ENCODE measurements around the gene DLX1. TPM values are rescaled to one million over a fixed set of nuclear protein-coding genes. Genes with fewer than 3 reads are reported as not detected.

DLX1 gene
- 0.26 TPM in 1 of 2 replicates, not detected in the other for total RNA-seq (2014; rRNA removed; shearing (Covaris generic))

DNA sequence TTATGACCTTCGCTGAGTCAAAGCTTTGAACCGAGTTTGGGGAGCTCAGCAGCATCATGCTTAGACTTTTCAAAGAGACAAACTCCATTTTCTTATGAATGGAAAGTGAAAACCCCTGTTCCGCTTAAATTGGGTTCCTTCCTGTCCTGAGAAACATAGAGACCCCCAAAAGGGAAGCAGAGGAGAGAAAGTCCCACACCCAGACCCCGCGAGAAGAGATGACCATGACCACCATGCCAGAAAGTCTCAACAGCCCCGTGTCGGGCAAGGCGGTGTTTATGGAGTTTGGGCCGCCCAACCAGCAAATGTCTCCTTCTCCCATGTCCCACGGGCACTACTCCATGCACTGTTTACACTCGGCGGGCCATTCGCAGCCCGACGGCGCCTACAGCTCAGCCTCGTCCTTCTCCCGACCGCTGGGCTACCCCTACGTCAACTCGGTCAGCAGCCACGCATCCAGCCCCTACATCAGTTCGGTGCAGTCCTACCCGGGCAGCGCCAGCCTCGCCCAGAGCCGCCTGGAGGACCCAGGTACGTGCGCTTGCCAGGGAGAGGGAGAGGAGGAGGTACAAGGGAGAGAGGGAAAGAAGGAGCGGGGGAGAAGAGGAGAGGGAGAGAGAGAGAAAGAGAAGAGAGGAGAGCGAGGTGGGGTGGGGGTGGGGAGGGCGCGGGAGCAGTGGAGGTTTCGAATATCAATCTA is at the start of gene DLX1:
Gene DLX1, plus strand, starts transcription at position 48 of the 700 bp plus-strand sequence. Its CDS starts 171 bp downstream, at position 219.
- Histone ChIP-seq H3K4me3 (ENCODE audit: insufficient read depth, low read depth, low read length) (peak within 1 kb of the TSS; percentile 47), H3K36me3 (replicated peaks; ENCODE audit: control insufficient read depth, insufficient read depth, low read length) (no peaks in the 10 kb centered on the region), H3K27me3 (ENCODE audit: control insufficient read depth, insufficient read depth, low read length) (peaks cover 99% of the 10 kb centered on the region)
- peak; percentile 77 for DNase-seq

DNA sequence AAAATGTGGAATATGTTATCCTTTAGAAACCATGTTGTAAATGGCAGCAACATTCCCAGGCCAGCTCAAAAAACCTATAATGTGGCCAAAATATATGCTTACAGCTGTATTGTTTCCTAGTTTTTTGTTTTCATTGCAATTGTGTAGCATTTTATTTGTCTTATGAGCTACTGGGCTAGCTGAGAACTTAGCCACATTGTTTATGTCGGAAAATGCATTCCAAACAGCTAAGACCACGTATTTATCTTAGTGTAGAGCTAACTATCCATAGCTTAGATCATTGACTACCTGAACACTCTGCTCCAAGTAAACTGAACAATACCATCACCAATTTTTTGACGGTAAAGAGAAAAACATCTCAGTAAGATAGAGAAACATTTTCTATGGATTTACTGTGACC is 47.2 kb upstream of the DLX1 start:
- Histone ChIP-seq H3K27me3 (ENCODE audit: control insufficient read depth, insufficient read depth, low read length) (no peaks in the 10 kb centered on the region), H3K36me3 (replicated peaks; ENCODE audit: control insufficient read depth, insufficient read depth, low read length) (no peaks in the 10 kb centered on the region), H3K4me3 (ENCODE audit: insufficient read depth, low read depth, low read length) (no peak overlapping the region)
- no peak for DNase-seq

DNA sequence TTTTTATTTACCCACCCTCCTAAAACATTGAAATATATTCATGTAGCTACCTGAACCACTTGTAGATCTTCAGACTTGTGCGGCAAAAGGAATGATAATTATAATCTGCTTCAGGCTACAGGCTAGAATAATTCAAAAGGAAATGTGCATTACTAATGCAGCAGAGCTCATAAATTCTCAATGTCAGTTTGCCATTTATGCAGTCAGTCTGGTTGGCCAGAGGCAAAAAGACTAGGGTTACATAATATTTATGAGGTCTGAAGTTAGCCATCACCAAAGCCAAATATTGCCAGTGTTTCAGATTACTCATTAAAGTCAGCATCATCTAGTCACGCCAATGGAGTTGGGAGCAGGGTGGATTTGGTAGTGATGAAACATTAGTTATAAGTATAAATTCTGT is 46.7 kb upstream of the DLX1 start:
- no peak for DNase-seq
- Histone ChIP-seq H3K36me3 (replicated peaks; ENCODE audit: control insufficient read depth, insufficient read depth, low read length) (no peaks in the 10 kb centered on the region), H3K4me3 (ENCODE audit: insufficient read depth, low read depth, low read length) (no peak overlapping the region), H3K27me3 (ENCODE audit: control insufficient read depth, insufficient read depth, low read length) (no peaks in the 10 kb centered on the region)

DNA sequence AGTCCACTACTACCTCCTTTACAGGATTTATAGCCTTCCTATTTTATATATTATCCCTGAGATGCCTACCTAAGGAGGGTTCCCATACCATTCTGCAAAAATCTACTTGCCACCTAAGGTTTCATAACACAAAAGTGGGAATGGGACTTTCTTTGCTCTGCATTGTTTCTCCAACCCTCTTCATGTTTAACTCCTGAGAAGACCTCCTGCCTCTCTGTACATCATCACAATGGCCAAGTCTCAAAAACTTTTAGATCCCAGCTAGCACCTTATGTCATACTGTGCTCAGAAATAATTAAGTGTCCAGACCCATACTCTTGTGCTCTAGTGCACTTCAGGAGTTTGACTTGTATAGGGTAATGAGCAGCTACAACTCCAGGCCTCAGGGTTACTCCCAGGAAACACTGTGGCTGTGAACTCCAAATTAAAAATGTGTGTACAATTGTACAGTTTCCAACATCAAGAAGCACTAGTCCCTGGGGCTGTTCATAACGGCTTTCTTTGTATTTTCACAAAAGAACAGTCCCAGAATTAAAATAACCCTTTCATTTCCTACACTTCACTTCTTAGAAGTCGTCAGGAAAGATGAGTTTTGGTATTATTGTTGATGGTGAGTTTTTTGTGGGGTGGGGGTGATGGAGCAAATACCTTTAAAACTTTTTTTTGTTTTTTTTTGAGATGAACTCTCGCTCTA is 46.1 kb upstream of the DLX1 start:
- H3K27me3 ChIP-seq (ENCODE audit: control insufficient read depth, insufficient read depth, low read length): no peaks in the 10 kb centered on the region
- H3K36me3 ChIP-seq (replicated peaks; ENCODE audit: control insufficient read depth, insufficient read depth, low read length): no peaks in the 10 kb centered on the region
- no peak for DNase-seq
- H3K4me3 ChIP-seq (ENCODE audit: insufficient read depth, low read depth, low read length): no peak overlapping the region

DNA sequence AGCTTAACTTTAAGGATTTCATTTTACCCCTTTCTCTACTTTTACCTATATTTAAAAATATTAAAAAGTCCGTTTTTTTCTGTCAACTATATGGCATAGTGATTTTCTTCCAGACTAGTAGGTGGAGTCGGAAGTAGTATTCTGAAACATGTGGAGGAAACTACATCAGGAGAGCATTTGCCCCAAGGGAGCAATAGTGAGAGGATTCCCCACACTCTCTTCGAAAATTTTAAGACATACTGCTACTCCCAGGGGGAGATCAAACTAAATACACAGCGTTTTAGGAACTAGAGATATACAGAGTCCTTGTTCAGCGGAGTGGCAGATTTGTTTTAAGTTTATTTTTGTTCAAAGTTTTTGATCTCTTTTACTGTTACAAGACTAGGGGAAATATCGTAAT is 45.0 kb upstream of the DLX1 start:
- Histone ChIP-seq H3K27me3 (ENCODE audit: control insufficient read depth, insufficient read depth, low read length) (no peaks in the 10 kb centered on the region), H3K36me3 (replicated peaks; ENCODE audit: control insufficient read depth, insufficient read depth, low read length) (no peaks in the 10 kb centered on the region), H3K4me3 (ENCODE audit: insufficient read depth, low read depth, low read length) (no peak overlapping the region)
- no peak for DNase-seq

DNA sequence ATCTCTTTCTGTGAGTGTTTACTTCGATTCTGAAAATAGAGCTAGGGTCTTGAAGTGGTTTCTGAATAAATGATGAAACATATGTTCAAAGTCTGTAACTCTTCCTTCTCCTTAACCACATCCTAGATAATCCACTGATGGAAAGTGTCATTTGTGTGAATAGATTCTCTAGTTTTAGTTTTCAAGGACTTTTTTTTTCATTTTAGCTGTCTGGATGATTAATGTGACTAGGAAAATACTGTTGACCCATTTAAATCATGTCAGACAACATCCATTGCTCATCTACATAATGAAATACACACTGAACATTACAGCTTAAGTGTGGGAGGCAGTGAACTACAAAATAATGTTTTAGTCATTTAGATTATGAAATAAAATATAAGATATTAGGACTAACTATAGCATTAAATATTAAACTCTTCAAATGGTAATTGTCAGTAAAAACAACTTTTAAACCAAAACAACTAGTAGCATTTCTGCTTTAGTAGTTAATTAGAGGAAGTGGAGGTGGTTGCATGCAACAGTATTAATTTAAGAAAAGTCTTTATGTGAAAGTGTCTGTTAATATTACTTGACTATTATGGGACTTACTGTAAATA is 39.1 kb upstream of the DLX1 start:
- Histone ChIP-seq H3K36me3 (replicated peaks; ENCODE audit: control insufficient read depth, insufficient read depth, low read length) (no peaks in the 10 kb centered on the region), H3K27me3 (ENCODE audit: control insufficient read depth, insufficient read depth, low read length) (no peaks in the 10 kb centered on the region), H3K4me3 (ENCODE audit: insufficient read depth, low read depth, low read length) (no peak overlapping the region)
- DNase-seq: no peak

DNA sequence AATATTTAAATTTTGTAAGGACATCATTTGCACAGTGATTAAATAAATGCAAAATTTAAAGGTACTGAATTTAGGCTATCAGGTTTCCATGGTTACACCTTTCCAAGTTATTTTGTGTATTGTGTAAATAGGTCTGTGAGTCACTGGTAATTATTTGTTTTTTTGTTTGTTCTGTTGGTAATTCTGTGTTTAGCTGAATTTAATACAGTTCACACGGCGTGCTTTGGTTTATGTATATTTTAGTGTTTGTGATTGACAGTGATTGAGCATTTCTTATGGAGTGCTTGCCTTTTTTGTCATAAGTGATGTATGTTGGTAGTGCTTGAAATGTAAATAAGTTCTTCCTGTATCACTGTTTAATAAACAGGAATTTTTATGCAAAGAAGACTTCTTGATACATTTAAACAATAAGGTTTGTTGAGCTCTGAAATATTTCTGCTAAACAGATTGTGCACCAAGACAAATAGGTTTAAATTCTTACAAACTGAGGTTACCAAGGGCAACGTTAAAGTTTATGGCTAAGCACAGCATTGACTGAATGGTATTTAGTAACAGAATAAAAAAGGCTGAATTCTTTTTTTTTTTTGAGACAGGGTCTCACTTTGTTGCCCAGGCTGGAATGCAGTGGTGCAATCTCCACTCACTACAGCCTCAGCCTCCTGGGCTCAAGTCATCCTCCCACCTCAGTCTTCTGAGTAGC is 38.3 kb upstream of the DLX1 start:
- Histone ChIP-seq H3K27me3 (ENCODE audit: control insufficient read depth, insufficient read depth, low read length) (no peaks in the 10 kb centered on the region), H3K36me3 (replicated peaks; ENCODE audit: control insufficient read depth, insufficient read depth, low read length) (no peaks in the 10 kb centered on the region), H3K4me3 (ENCODE audit: insufficient read depth, low read depth, low read length) (no peak overlapping the region)
- no peak for DNase-seq

DNA sequence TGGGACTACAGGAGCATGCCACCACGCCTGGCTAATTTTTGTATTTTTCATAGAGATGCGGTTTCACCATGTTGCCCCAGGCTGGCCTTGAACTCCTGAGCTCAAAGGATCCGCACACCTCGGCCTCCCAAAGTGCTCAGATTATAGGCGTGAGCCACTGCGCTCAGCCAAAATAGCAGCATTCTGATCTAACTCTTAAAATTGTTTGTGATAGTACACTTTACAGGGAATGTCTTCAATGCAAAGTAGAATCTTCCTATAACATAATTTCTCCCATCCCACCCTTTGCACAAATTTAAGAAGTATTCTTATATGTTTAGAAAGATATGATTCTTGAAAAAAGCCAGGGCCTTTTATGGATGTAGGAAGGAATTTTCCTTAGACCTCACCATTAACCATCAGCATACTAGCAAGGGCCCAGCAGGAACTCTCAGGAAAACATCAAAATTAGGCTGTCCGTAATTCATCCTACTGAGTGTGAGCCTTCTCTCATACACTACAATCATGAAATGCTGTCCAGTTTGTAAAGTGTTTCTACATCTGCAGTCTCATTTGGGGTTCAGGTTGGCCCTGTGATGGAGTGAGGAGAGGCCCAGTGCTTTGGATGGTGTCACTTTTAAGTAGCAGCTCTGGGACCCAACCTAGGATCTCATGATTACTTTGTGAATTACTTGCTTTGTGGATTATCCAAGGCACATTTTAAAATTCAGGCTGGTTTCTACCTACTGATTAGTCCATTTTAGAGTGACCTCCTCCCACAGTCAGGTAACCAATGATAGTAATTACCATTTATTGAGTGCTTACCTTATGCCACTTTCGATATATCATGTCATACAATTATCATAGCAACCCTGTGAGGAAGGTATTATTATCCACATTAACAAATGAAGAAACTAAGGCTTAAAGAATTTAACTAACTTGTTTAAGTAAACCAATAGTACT is 37.5 kb upstream of the DLX1 start:
- Histone ChIP-seq H3K27me3 (ENCODE audit: control insufficient read depth, insufficient read depth, low read length) (no peaks in the 10 kb centered on the region), H3K36me3 (replicated peaks; ENCODE audit: control insufficient read depth, insufficient read depth, low read length) (no peaks in the 10 kb centered on the region), H3K4me3 (ENCODE audit: insufficient read depth, low read depth, low read length) (no peak overlapping the region)
- DNase-seq: no peak

DNA sequence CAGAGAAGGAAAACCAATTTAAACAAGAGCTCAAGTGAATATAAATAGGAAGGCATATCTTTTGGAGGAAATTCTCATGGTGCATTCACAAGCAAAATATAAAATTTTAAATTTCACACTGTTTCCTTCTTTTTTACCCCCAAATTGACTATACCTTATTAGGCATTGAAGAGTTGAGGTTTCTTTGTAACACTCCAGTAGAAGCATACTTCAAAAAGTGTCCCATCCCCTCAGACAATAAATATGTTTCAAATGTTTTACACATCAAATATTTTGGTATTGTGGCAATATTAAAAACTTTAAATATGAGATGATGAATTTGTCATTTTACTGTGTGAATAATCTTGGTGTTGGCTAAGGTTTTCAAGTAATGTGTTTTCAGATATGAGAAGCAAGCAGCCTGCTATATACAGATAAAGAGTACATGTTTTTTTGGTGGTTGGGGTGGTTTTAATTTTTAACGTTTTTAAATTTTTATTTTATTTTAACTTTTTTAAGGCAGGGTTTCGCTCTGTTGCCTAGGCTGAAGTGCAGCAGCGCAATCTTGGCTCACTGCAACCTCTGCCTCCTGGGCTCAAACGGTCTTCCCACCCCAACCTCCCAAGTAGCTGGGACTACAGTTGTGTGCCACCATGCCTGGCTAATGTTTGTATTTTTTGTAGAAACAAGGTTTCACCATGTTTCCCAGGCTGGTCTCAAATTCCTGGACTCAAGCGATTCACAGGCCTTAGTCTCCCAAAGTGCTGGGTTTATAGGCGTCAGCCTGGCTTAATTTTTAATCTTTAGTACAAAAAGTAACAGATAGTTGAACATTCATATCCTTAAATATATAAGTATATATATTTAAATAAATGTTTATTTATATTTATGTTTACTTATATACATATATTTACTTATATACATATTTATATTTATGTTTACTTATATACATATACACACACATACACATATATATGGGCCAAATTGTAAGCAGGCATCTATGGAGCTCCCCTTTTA is 36.5 kb upstream of the DLX1 start:
- no peak for DNase-seq
- Histone ChIP-seq H3K4me3 (ENCODE audit: insufficient read depth, low read depth, low read length) (no peak overlapping the region), H3K27me3 (ENCODE audit: control insufficient read depth, insufficient read depth, low read length) (no peaks in the 10 kb centered on the region), H3K36me3 (replicated peaks; ENCODE audit: control insufficient read depth, insufficient read depth, low read length) (no peaks in the 10 kb centered on the region)

DNA sequence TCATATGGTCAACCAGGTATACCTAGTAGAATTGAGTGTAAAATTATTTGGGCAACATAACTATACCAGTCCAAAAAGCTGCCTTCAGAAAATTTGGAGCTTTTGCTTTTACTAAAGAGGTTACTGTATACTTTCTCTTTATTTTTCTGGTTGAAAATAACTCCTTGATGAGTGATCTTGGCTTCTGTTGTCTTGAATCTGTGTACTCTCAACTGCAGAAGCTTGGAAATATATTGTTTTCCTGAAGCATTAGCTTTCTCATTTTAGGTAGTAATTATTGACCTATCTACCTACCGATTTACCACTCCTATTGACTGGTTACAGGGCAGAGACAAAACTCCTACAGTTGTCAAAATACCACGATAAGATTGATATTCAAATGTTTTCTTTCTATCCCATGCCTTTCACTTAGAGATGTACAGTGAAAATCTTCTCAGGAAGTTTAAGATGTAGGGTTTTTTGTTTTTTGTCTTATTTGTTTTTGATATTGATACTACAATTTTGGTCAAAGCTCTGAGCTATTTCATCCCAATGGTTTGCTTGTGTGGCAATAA is 35.7 kb upstream of the DLX1 start:
- DNase-seq: no peak

DNA sequence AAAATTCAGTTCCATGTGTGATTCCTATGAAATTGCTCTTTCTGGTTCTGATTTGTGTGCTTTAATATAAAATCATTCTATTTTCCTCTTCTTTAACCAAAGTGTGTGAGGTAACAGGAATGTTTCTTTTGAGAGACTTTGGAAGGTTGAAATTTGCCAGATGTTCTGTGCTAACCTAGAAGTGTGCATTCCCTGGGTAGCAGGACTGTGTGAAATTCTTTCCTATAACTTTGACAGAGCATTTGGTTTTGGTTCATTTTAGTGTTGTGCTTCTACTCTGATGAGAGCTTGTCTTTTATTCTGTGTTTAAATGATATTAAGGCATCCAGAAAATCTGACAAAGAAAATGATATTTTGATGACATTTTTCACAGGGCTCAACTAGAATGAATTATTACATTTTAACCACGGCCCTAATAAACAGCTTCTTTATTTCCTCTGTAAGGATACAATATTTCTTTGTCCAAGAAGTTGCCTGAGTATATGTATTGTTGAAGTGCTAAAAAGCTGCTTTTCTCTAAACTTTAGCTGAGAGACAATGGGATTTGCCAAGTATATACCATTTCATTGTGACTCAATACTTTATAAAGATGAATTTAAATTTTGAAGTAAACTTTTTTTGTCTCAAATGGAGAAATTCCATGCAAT is 34.7 kb upstream of the DLX1 start:
- no peaks in the 10 kb centered on the region for H3K27me3 ChIP-seq (ENCODE audit: control insufficient read depth, insufficient read depth, low read length)
- DNase-seq: no peak
- no peak overlapping the region for H3K4me3 ChIP-seq (ENCODE audit: insufficient read depth, low read depth, low read length)
- H3K36me3 ChIP-seq (replicated peaks; ENCODE audit: control insufficient read depth, insufficient read depth, low read length): no peaks in the 10 kb centered on the region

More for the DNA sequence above, 35.7 kb upstream of the DLX1 start:
- H3K4me3 ChIP-seq (ENCODE audit: insufficient read depth, low read depth, low read length): no peak overlapping the region
- H3K27me3 ChIP-seq (ENCODE audit: control insufficient read depth, insufficient read depth, low read length): no peaks in the 10 kb centered on the region
- no peaks in the 10 kb centered on the region for H3K36me3 ChIP-seq (replicated peaks; ENCODE audit: control insufficient read depth, insufficient read depth, low read length)

All from H7 (cell line).